ENCODE measurements around the gene STEAP3. TPM values are rescaled to one million over a fixed set of nuclear protein-coding genes. Genes with fewer than 3 reads are reported as not detected.

Gene STEAP3
- total RNA-seq, 1 donor from 2014 or later = 8.9 TPM

GRCh38 chr2:119288576-119288975 lies 64.9 kb downstream of the STEAP3 start:
- H3K9me3 ChIP-seq (ENCODE audit: control insufficient read depth in 3 of 3, low read length in 3 of 3) = no peaks in the 10 kb centered on the region

GRCh38 chr2:119289093-119289492 lies 65.5 kb downstream of the STEAP3 start:
- Histone ChIP-seq H3K27me3 (ENCODE audit: control insufficient read depth in 3 of 3, insufficient read depth in 3 of 3, low read length in 3 of 3) (no peaks in the 10 kb centered on the region), H3K9ac (ENCODE audit: low read depth in 1 of 3, low read length in 3 of 3) (peak overlapping the region in 1 of 3 donors; percentile 8), H3K27ac (ENCODE audit: low read depth, low read length) (no peak overlapping the region), H3K4me1 (ENCODE audit: control insufficient read depth in 3 of 3, insufficient read depth in 3 of 3, low read length in 3 of 3) (peaks cover 15 to 28% (median 25%) of the 10 kb centered on the region in 3 donors), H3K9me3 (ENCODE audit: control insufficient read depth in 3 of 3, low read length in 3 of 3) (no peaks in the 10 kb centered on the region), H3K4me3 (ENCODE audit: low read length in 3 of 3) (no peak overlapping the region), H3K36me3 (ENCODE audit: control insufficient read depth in 3 of 3, insufficient read depth in 3 of 3, low read length in 3 of 3) (no peaks in the 10 kb centered on the region)

More at GRCh38 chr2:119288576-119288975, 64.9 kb downstream of the STEAP3 start:
- Histone ChIP-seq H3K36me3 (ENCODE audit: control insufficient read depth in 3 of 3, insufficient read depth in 3 of 3, low read length in 3 of 3) (no peaks in the 10 kb centered on the region), H3K27me3 (ENCODE audit: control insufficient read depth in 3 of 3, insufficient read depth in 3 of 3, low read length in 3 of 3) (no peaks in the 10 kb centered on the region), H3K4me1 (ENCODE audit: control insufficient read depth in 3 of 3, insufficient read depth in 3 of 3, low read length in 3 of 3) (peaks cover 16 to 27% (median 24%) of the 10 kb centered on the region in 3 donors), H3K27ac (ENCODE audit: low read depth, low read length) (no peak overlapping the region), H3K4me3 (ENCODE audit: low read length in 3 of 3) (no peak overlapping the region), H3K9ac (ENCODE audit: low read depth in 1 of 3, low read length in 3 of 3) (no peak overlapping the region)

GRCh38 chr2:119289642-119290041 lies 66.0 kb downstream of the STEAP3 start:
- H3K4me3 ChIP-seq (ENCODE audit: low read length in 3 of 3) = no peak overlapping the region
- no peaks in the 10 kb centered on the region for H3K9me3 ChIP-seq (ENCODE audit: control insufficient read depth in 3 of 3, low read length in 3 of 3)
- H3K9ac ChIP-seq (ENCODE audit: low read depth in 1 of 3, low read length in 3 of 3) = no peak overlapping the region
- H3K36me3 ChIP-seq (ENCODE audit: control insufficient read depth in 3 of 3, insufficient read depth in 3 of 3, low read length in 3 of 3) = no peaks in the 10 kb centered on the region
- peaks cover 16 to 29% (median 26%) of the 10 kb centered on the region in 3 donors for H3K4me1 ChIP-seq (ENCODE audit: control insufficient read depth in 3 of 3, insufficient read depth in 3 of 3, low read length in 3 of 3)
- no peak overlapping the region for H3K27ac ChIP-seq (ENCODE audit: low read depth, low read length)
- H3K27me3 ChIP-seq (ENCODE audit: control insufficient read depth in 3 of 3, insufficient read depth in 3 of 3, low read length in 3 of 3) = no peaks in the 10 kb centered on the region

GRCh38 chr2:119290859-119291587 lies 67.4 kb downstream of the STEAP3 start:
- Histone ChIP-seq H3K9me3 (ENCODE audit: control insufficient read depth in 3 of 3, low read length in 3 of 3) (no peaks in the 10 kb centered on the region), H3K4me3 (ENCODE audit: low read length in 3 of 3) (no peak overlapping the region), H3K9ac (ENCODE audit: low read depth in 1 of 3, low read length in 3 of 3) (no peak overlapping the region), H3K36me3 (ENCODE audit: control insufficient read depth in 3 of 3, insufficient read depth in 3 of 3, low read length in 3 of 3) (no peaks in the 10 kb centered on the region), H3K4me1 (ENCODE audit: control insufficient read depth in 3 of 3, insufficient read depth in 3 of 3, low read length in 3 of 3) (peaks cover 16 to 31% (median 29%) of the 10 kb centered on the region in 3 donors), H3K27me3 (ENCODE audit: control insufficient read depth in 3 of 3, insufficient read depth in 3 of 3, low read length in 3 of 3) (no peaks in the 10 kb centered on the region), H3K27ac (ENCODE audit: low read depth, low read length) (no peak overlapping the region)

- Histone ChIP-seq H3K4me3 (ENCODE audit: low read length in 3 of 3) (no peak overlapping the region), H3K27me3 (ENCODE audit: control insufficient read depth in 3 of 3, insufficient read depth in 3 of 3, low read length in 3 of 3) (no peaks in the 10 kb centered on the region), H3K9ac (ENCODE audit: low read depth in 1 of 3, low read length in 3 of 3) (peak overlapping the region in 1 of 3 donors; percentile 33)
These were observed 68.0 kb downstream of the STEAP3 start for GRCh38 chr2:119291588-119292167.

GRCh38 chr2:119292226-119292625 lies 68.6 kb downstream of the STEAP3 start:
- no peak overlapping the region for H3K4me3 ChIP-seq (ENCODE audit: low read length in 3 of 3)
- H3K36me3 ChIP-seq (ENCODE audit: control insufficient read depth in 3 of 3, insufficient read depth in 3 of 3, low read length in 3 of 3) = no peaks in the 10 kb centered on the region
- peak overlapping the region in 1 of 3 donors; percentile 33 for H3K9ac ChIP-seq (ENCODE audit: low read depth in 1 of 3, low read length in 3 of 3)
- H3K4me1 ChIP-seq (ENCODE audit: control insufficient read depth in 3 of 3, insufficient read depth in 3 of 3, low read length in 3 of 3) = peaks cover 16 to 31% (median 29%) of the 10 kb centered on the region in 3 donors
- H3K27ac ChIP-seq (ENCODE audit: low read depth, low read length) = no peak overlapping the region
- no peaks in the 10 kb centered on the region for H3K9me3 ChIP-seq (ENCODE audit: control insufficient read depth in 3 of 3, low read length in 3 of 3)
- H3K27me3 ChIP-seq (ENCODE audit: control insufficient read depth in 3 of 3, insufficient read depth in 3 of 3, low read length in 3 of 3) = no peaks in the 10 kb centered on the region

More at GRCh38 chr2:119291588-119292167, 68.0 kb downstream of the STEAP3 start:
- no peaks in the 10 kb centered on the region for H3K36me3 ChIP-seq (ENCODE audit: control insufficient read depth in 3 of 3, insufficient read depth in 3 of 3, low read length in 3 of 3)
- H3K9me3 ChIP-seq (ENCODE audit: control insufficient read depth in 3 of 3, low read length in 3 of 3) = no peaks in the 10 kb centered on the region
- H3K27ac ChIP-seq (ENCODE audit: low read depth, low read length) = no peak overlapping the region
- peaks cover 16 to 31% (median 29%) of the 10 kb centered on the region in 3 donors for H3K4me1 ChIP-seq (ENCODE audit: control insufficient read depth in 3 of 3, insufficient read depth in 3 of 3, low read length in 3 of 3)

- H3K36me3 ChIP-seq (ENCODE audit: control insufficient read depth in 3 of 3, insufficient read depth in 3 of 3, low read length in 3 of 3) = no peaks in the 10 kb centered on the region
- H3K4me1 ChIP-seq (ENCODE audit: control insufficient read depth in 3 of 3, insufficient read depth in 3 of 3, low read length in 3 of 3) = peaks cover 16 to 31% (median 29%) of the 10 kb centered on the region in 3 donors
- H3K27me3 ChIP-seq (ENCODE audit: control insufficient read depth in 3 of 3, insufficient read depth in 3 of 3, low read length in 3 of 3) = no peaks in the 10 kb centered on the region
- peak overlapping the region in 1 of 3 donors; percentile 33 for H3K9ac ChIP-seq (ENCODE audit: low read depth in 1 of 3, low read length in 3 of 3)
- peak overlapping the region in 1 of 3 donors; percentile 56 for H3K4me3 ChIP-seq (ENCODE audit: low read length in 3 of 3)
- H3K9me3 ChIP-seq (ENCODE audit: control insufficient read depth in 3 of 3, low read length in 3 of 3) = no peaks in the 10 kb centered on the region
- H3K27ac ChIP-seq (ENCODE audit: low read depth, low read length) = peak overlapping the region; percentile 68
These were observed 69.6 kb downstream of the STEAP3 start for GRCh38 chr2:119293254-119293653.

GRCh38 chr2:119293900-119294299 lies 70.3 kb downstream of the STEAP3 start:
- H3K4me1 ChIP-seq (ENCODE audit: control insufficient read depth in 3 of 3, insufficient read depth in 3 of 3, low read length in 3 of 3) = peaks cover 16 to 31% (median 29%) of the 10 kb centered on the region in 3 donors
- H3K9ac ChIP-seq (ENCODE audit: low read depth in 1 of 3, low read length in 3 of 3) = peak overlapping the region in 2 of 3 donors; percentile 33 to 40
- no peaks in the 10 kb centered on the region for H3K27me3 ChIP-seq (ENCODE audit: control insufficient read depth in 3 of 3, insufficient read depth in 3 of 3, low read length in 3 of 3)
- no peaks in the 10 kb centered on the region for H3K9me3 ChIP-seq (ENCODE audit: control insufficient read depth in 3 of 3, low read length in 3 of 3)
- H3K27ac ChIP-seq (ENCODE audit: low read depth, low read length) = peak overlapping the region; percentile 68
- H3K4me3 ChIP-seq (ENCODE audit: low read length in 3 of 3) = peak overlapping the region in 2 of 3 donors; percentile 42 to 56
- no peaks in the 10 kb centered on the region for H3K36me3 ChIP-seq (ENCODE audit: control insufficient read depth in 3 of 3, insufficient read depth in 3 of 3, low read length in 3 of 3)

GRCh38 chr2:119294671-119295070 lies 71.0 kb downstream of the STEAP3 start:
- H3K27me3 ChIP-seq (ENCODE audit: control insufficient read depth in 3 of 3, insufficient read depth in 3 of 3, low read length in 3 of 3) = no peaks in the 10 kb centered on the region
- H3K27ac ChIP-seq (ENCODE audit: low read depth, low read length) = no peak overlapping the region
- H3K4me1 ChIP-seq (ENCODE audit: control insufficient read depth in 3 of 3, insufficient read depth in 3 of 3, low read length in 3 of 3) = peaks cover 16 to 29% (median 29%) of the 10 kb centered on the region in 3 donors
- no peaks in the 10 kb centered on the region for H3K9me3 ChIP-seq (ENCODE audit: control insufficient read depth in 3 of 3, low read length in 3 of 3)
- peak overlapping the region in 1 of 3 donors; percentile 40 for H3K9ac ChIP-seq (ENCODE audit: low read depth in 1 of 3, low read length in 3 of 3)
- H3K4me3 ChIP-seq (ENCODE audit: low read length in 3 of 3) = peak overlapping the region in 2 of 3 donors; percentile 42 to 56
- H3K36me3 ChIP-seq (ENCODE audit: control insufficient read depth in 3 of 3, insufficient read depth in 3 of 3, low read length in 3 of 3) = no peaks in the 10 kb centered on the region
